ENCODE results near the gene RAPGEF1. TPM values are rescaled to one million over a fixed set of nuclear protein-coding genes. Genes with fewer than 3 reads are reported as not detected.

Gene RAPGEF1
- total RNA-seq, 1 experiment from 2014 or later: 55.6 TPM

- Histone ChIP-seq H2AK5ac (ENCODE audit: insufficient read length, low read length) (no peak overlapping the region), H3K79me1 (ENCODE audit: insufficient read depth, low read depth, low read length, poor library complexity, severe bottlenecking) (no peaks in the 10 kb centered on the region), H4K8ac (replicated peaks; ENCODE audit: insufficient read length, low read depth, low read length) (no peak overlapping the region), H4K20me1 (ENCODE audit: control insufficient read depth, insufficient read depth, insufficient read length) (no peaks in the 10 kb centered on the region), H2AFZ (ENCODE audit: low read length) (no peak overlapping the region), H3K4me1 (ENCODE audit: insufficient read depth, low read length) (peaks cover 2% of the 10 kb centered on the region; the same call in 1 of the 2 replicates), H2BK12ac (ENCODE audit: insufficient read length, low read depth, low read length) (no peak overlapping the region), H3K23me2 (ENCODE audit: insufficient read length, low read depth, low read length, poor library complexity, severe bottlenecking) (no peaks in the 10 kb centered on the region), H2BK5ac (ENCODE audit: insufficient read length, low read length) (no peak overlapping the region), H3T11ph (ENCODE audit: low read length) (no peak overlapping the region), H3K4ac (ENCODE audit: low read depth, low read length) (no peak overlapping the region), H2BK15ac (ENCODE audit: low read depth, low read length) (no peak overlapping the region), H3K27me3 (ENCODE audit: insufficient read depth, low read length) (no peaks in the 10 kb centered on the region), H3K18ac (ENCODE audit: insufficient read length, low read depth, low read length) (no peak overlapping the region), H4K5ac (ENCODE audit: insufficient read length, low read depth, low read length) (no peak overlapping the region), H3K56ac (ENCODE audit: insufficient read length, low read depth, low read length) (no peak overlapping the region), H3K9ac (ENCODE audit: extremely low read depth, insufficient read length, low read length) (no peak overlapping the region), H3K4me2 (ENCODE audit: insufficient read depth, insufficient read length, low read length) (no peak overlapping the region), H3K79me2 (ENCODE audit: insufficient read depth, low read length) (no peaks in the 10 kb centered on the region), H3K9me3 (ENCODE audit: control insufficient read depth, low read depth, low read length) (no peaks in the 10 kb centered on the region), H3K27ac (ENCODE audit: insufficient read length, low read depth, low read length) (no peak overlapping the region), H3K14ac (ENCODE audit: insufficient read depth, low read length) (no peak overlapping the region), H4K91ac (ENCODE audit: insufficient read length, low read depth, low read length) (no peak overlapping the region), H2BK20ac (ENCODE audit: low read depth, low read length, poor library complexity, severe bottlenecking) (no peak overlapping the region), H2BK120ac (ENCODE audit: low read depth, low read length, poor library complexity, severe bottlenecking) (no peak overlapping the region), H3K23ac (ENCODE audit: insufficient read length, low read depth, low read length) (no peak overlapping the region)
- Mint-ChIP-seq H3K4me3 (no peak overlapping the region), H3K9me3 (no peaks in the 10 kb centered on the region), H3K36me3 (ENCODE audit: insufficient read depth in 1 of 3, low read depth in 3 of 3) (peaks cover 6 to 15% (median 7%) of the 10 kb centered on the region in 3 experiments), H3K4me1 (peaks cover 21 to 23% of the 10 kb centered on the region in 2 experiments), H3K27me3 (ENCODE audit: low read depth) (no peaks in the 10 kb centered on the region), H3K27ac (peak overlapping the region; percentile 12 to 75 (median 66); a peak in 4 of 7 replicates)
- no peak for DNase-seq
- no peak for TF ChIP-seq CTCF (conservative IDR thresholded peaks at IDR 0.05)
- WGBS (ENCODE audit: extremely low coverage, insufficient read length, low lambda C conversion rate): no CpG with 5 or more reads among the region's 7 CpGs
Observed at GRCh38 chr9:131612851-131613250, 127.0 kb downstream of the RAPGEF1 start.

All from H9 (cell line).